GM23338 (cell line): ENCODE data around the gene MEOX1. TPM values are rescaled to one million over a fixed set of nuclear protein-coding genes. Genes with fewer than 3 reads are reported as not detected.

Experiments used
- ATAC-seq: fragments of 200-7000 bp; cut with Tn5 transposase; 3 replicates; pipeline ENCODE4 v1.9.1; 2020
- DNase-seq: peaks from one replicate; pipeline ENCODE4 v3.0.0-alpha.2; 2015; ENCODE audit warnings: low spot score
- H2AFZ ChIP-seq: fragments of 200-600 bp; sonication (generic); 2 replicates; pipeline ENCODE4 v1.8.0; 2016; ENCODE audit warnings: antibody characterized with exemption, mild to moderate bottlenecking, moderate library complexity
- H3F3A ChIP-seq: fragments of 200-600 bp; sonication (generic); replicated peaks from 2 replicates; pipeline ENCODE4 v1.8.0; 2017; ENCODE audit warnings: antibody characterized with exemption, mixed run types, low read depth
- H3K27ac ChIP-seq: fragments of 200-600 bp; sonication (generic); 2 replicates; pipeline ENCODE4 v1.6.1; 2016; ENCODE audit warnings: low read depth
- H3K27me3 ChIP-seq: fragments of 200-600 bp; sonication (generic); 2 replicates; pipeline ENCODE4 v1.8.0; 2016; ENCODE audit warnings: mild to moderate bottlenecking, mixed run types, moderate library complexity; ENCODE audit not compliant: insufficient read depth
- H3K36me3 ChIP-seq: fragments of 200-600 bp; sonication (generic); 2 replicates; pipeline ENCODE4 v1.8.0; 2016; ENCODE audit warnings: mild to moderate bottlenecking; ENCODE audit not compliant: insufficient read depth
- H3K4me1 ChIP-seq: fragments of 200-600 bp; sonication (generic); 2 replicates; pipeline ENCODE4 v1.8.0; 2016; ENCODE audit warnings: mild to moderate bottlenecking, moderate library complexity; ENCODE audit not compliant: insufficient read depth
- H3K4me2 ChIP-seq: fragments of 200-600 bp; sonication (generic); 2 replicates; pipeline ENCODE4 v1.7.1; 2017; ENCODE audit warnings: mixed run types
- H3K4me3 ChIP-seq: fragments of 200-600 bp; sonication (generic); 2 replicates; pipeline ENCODE4 v1.6.1; 2016; ENCODE audit warnings: mixed run types
- H3K79me2 ChIP-seq: fragments of 200-600 bp; sonication (generic); replicated peaks from 2 replicates; pipeline ENCODE4 v1.8.0; 2017; ENCODE audit warnings: mild to moderate bottlenecking; ENCODE audit not compliant: insufficient read depth
- H3K9me2 ChIP-seq: fragments of 200-600 bp; sonication (generic); 2 replicates; pipeline ENCODE4 v1.8.0; 2017; ENCODE audit not compliant: insufficient read depth
- H4K20me1 ChIP-seq: fragments of 200-600 bp; sonication (generic); replicated peaks from 2 replicates; pipeline ENCODE4 v1.8.0; 2017; ENCODE audit warnings: mild to moderate bottlenecking; ENCODE audit not compliant: insufficient read depth
- H3K27ac Mint-ChIP-seq: 2 replicates; pipeline ENCODE4 v1.8.0; 2020; ENCODE audit warnings: inconsistent platforms, mild to moderate bottlenecking, moderate library complexity, mixed read lengths
- H3K27me3 Mint-ChIP-seq: 3 replicates; pipeline ENCODE4 v1.8.0; 2022; ENCODE audit warnings: low read depth, mild to moderate bottlenecking, moderate library complexity, mixed read lengths, inconsistent platforms; ENCODE audit not compliant: insufficient read depth, poor library complexity
- H3K36me3 Mint-ChIP-seq: 3 replicates; pipeline ENCODE4 v1.8.0; 2021; ENCODE audit warnings: low read depth, mild to moderate bottlenecking, inconsistent platforms, moderate library complexity, mixed read lengths
- H3K4me1 Mint-ChIP-seq: 3 replicates; pipeline ENCODE4 v1.8.0; 2020; ENCODE audit warnings: mild to moderate bottlenecking, inconsistent platforms, mixed read lengths
- H3K4me3 Mint-ChIP-seq: 3 replicates; pipeline ENCODE4 v1.8.0; 2021; ENCODE audit warnings: moderate library complexity, mild to moderate bottlenecking, inconsistent platforms, mixed read lengths
- H3K9me3 Mint-ChIP-seq: 3 replicates; pipeline ENCODE4 v1.8.0; 2020; ENCODE audit warnings: moderate library complexity, mild to moderate bottlenecking, inconsistent platforms, mixed read lengths
- CREB1 ChIP-seq: fragments of 250-450 bp; sonication (Bioruptor Pico); IDR thresholded peaks from 2 replicates; pipeline ENCODE4 v1.5.0; 2020; ENCODE audit warnings: low read depth, mild to moderate bottlenecking, moderate library complexity
- EZH2 ChIP-seq: fragments of 200-600 bp; sonication (generic); IDR thresholded peaks from one replicate; pipeline ENCODE4 v1.8.0; 2017; ENCODE audit warnings: antibody characterized with exemption, mild to moderate bottlenecking, low read depth; ENCODE audit not compliant: unreplicated experiment
- EZH2phosphoT487 ChIP-seq: fragments of 200-600 bp; sonication (generic); IDR thresholded peaks from one replicate; pipeline ENCODE4 v1.8.1; 2018; ENCODE audit warnings: antibody characterized with exemption; ENCODE audit not compliant: unreplicated experiment
- JUNB ChIP-seq: IDR thresholded peaks from one replicate; pipeline ENCODE4 v1.6.1; 2016; ENCODE audit warnings: antibody characterized with exemption; ENCODE audit not compliant: unreplicated experiment
- NANOG ChIP-seq: IDR thresholded peaks from 2 replicates; pipeline ENCODE4 v1.6.1; 2016; ENCODE audit warnings: antibody characterized with exemption, borderline replicate concordance
- POLR2AphosphoS5 ChIP-seq: IDR thresholded peaks from 2 replicates; pipeline ENCODE4 v1.6.1; 2016; ENCODE audit warnings: antibody characterized with exemption, low read depth
- STAT1 ChIP-seq: IDR thresholded peaks from one replicate; pipeline ENCODE4 v1.6.1; 2016; ENCODE audit warnings: antibody characterized with exemption; ENCODE audit not compliant: unreplicated experiment
- ZNF114 ChIP-seq: fragments of 250-450 bp; sonication (Bioruptor Pico); IDR thresholded peaks from 2 replicates; pipeline ENCODE4 v1.5.0; 2020; ENCODE audit warnings: mild to moderate bottlenecking, moderate library complexity
- ZNF331 ChIP-seq: fragments of 250-450 bp; sonication (Bioruptor Pico); IDR thresholded peaks from 2 replicates; pipeline ENCODE4 v1.5.0; 2020; ENCODE audit warnings: low read depth, mild to moderate bottlenecking, moderate library complexity
- polyA plus RNA-seq: library from polyadenylated mRNA; unstranded; fragments of >200 nt; fragmentation: Nextera tagmentation; extraction: Ambion mirVana; gene quantifications from 2 replicates; pipeline ENCODE4 v1.2.1, GENCODE V29; 2016
- total RNA-seq: library from RNA; depleted of rRNA; stranded (reverse); fragments of >200 nt; shearing (Covaris generic); gene quantifications from 2 replicates; pipeline ENCODE4 v1.2.3, GENCODE V29; 2014
- TF ChIP-seq, protein P1 (sequence below): fragments of 250-450 bp; sonication (Bioruptor Pico); IDR thresholded peaks from 2 replicates; pipeline ENCODE4 v1.5.0; 2020; ENCODE audit warnings: mild to moderate bottlenecking, moderate library complexity
- TF ChIP-seq, protein P2 (sequence below): IDR thresholded peaks from 2 replicates; pipeline ENCODE4 v1.6.1; 2016; ENCODE audit warnings: antibody characterized with exemption
- TF ChIP-seq, protein P3 (sequence below), 2 experiments: fragments of 200-600 bp in 1 of 2; sonication (generic) in 1 of 2; conservative IDR thresholded peaks; 2 replicates each; pipeline versions ENCODE4 v1.5.1 to v1.6.1; 2016 to 2017; ENCODE audit warnings: antibody characterized with exemption in 2 of 2, low read depth in 2 of 2, mild to moderate bottlenecking in 2 of 2, moderate library complexity in 1 of 2
- TF ChIP-seq, protein P4 (sequence below): IDR thresholded peaks from one replicate; pipeline ENCODE4 v1.6.1; 2018; ENCODE audit warnings: antibody characterized with exemption; ENCODE audit not compliant: unreplicated experiment

Gene MEOX1
- total and polyA plus RNA-seq, 2 experiments from 2014 or later = not detected

DNA sequence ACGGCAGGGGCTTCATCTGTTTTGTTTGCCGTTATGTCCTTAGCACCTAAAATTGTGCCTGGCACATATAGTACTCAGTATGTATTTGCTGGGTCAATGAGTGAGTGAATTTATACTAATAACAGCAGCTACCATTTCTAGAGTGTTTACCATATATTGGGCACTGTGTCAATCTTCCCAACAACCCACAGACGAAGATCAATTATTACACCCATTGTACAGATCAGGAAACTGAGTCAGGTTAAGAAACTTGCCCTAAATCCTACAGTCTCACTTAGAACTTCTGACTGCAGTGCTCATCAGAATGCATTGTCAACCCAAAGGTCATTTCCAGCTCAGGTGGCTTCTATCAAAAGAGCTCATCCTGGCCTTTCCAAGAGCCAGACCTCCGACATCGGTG lies 44.5 kb upstream of the MEOX1 start:
- Mint-ChIP-seq H3K27me3 (peaks cover 9% of the 10 kb centered on the region), H3K4me3 (no peak overlapping the region), H3K36me3 (no peaks in the 10 kb centered on the region; the same call in 2 of the 3 replicates), H3K4me1 (peaks cover 17% of the 10 kb centered on the region), H3K9me3 (no peaks in the 10 kb centered on the region), H3K27ac (no peak overlapping the region)
- H3K4me1 ChIP-seq = peaks cover 10% of the 10 kb centered on the region; the same call in 1 of the 2 replicates
- H3K9me2 ChIP-seq = no peaks in the 10 kb centered on the region
- TF ChIP-seq, protein P1, sequence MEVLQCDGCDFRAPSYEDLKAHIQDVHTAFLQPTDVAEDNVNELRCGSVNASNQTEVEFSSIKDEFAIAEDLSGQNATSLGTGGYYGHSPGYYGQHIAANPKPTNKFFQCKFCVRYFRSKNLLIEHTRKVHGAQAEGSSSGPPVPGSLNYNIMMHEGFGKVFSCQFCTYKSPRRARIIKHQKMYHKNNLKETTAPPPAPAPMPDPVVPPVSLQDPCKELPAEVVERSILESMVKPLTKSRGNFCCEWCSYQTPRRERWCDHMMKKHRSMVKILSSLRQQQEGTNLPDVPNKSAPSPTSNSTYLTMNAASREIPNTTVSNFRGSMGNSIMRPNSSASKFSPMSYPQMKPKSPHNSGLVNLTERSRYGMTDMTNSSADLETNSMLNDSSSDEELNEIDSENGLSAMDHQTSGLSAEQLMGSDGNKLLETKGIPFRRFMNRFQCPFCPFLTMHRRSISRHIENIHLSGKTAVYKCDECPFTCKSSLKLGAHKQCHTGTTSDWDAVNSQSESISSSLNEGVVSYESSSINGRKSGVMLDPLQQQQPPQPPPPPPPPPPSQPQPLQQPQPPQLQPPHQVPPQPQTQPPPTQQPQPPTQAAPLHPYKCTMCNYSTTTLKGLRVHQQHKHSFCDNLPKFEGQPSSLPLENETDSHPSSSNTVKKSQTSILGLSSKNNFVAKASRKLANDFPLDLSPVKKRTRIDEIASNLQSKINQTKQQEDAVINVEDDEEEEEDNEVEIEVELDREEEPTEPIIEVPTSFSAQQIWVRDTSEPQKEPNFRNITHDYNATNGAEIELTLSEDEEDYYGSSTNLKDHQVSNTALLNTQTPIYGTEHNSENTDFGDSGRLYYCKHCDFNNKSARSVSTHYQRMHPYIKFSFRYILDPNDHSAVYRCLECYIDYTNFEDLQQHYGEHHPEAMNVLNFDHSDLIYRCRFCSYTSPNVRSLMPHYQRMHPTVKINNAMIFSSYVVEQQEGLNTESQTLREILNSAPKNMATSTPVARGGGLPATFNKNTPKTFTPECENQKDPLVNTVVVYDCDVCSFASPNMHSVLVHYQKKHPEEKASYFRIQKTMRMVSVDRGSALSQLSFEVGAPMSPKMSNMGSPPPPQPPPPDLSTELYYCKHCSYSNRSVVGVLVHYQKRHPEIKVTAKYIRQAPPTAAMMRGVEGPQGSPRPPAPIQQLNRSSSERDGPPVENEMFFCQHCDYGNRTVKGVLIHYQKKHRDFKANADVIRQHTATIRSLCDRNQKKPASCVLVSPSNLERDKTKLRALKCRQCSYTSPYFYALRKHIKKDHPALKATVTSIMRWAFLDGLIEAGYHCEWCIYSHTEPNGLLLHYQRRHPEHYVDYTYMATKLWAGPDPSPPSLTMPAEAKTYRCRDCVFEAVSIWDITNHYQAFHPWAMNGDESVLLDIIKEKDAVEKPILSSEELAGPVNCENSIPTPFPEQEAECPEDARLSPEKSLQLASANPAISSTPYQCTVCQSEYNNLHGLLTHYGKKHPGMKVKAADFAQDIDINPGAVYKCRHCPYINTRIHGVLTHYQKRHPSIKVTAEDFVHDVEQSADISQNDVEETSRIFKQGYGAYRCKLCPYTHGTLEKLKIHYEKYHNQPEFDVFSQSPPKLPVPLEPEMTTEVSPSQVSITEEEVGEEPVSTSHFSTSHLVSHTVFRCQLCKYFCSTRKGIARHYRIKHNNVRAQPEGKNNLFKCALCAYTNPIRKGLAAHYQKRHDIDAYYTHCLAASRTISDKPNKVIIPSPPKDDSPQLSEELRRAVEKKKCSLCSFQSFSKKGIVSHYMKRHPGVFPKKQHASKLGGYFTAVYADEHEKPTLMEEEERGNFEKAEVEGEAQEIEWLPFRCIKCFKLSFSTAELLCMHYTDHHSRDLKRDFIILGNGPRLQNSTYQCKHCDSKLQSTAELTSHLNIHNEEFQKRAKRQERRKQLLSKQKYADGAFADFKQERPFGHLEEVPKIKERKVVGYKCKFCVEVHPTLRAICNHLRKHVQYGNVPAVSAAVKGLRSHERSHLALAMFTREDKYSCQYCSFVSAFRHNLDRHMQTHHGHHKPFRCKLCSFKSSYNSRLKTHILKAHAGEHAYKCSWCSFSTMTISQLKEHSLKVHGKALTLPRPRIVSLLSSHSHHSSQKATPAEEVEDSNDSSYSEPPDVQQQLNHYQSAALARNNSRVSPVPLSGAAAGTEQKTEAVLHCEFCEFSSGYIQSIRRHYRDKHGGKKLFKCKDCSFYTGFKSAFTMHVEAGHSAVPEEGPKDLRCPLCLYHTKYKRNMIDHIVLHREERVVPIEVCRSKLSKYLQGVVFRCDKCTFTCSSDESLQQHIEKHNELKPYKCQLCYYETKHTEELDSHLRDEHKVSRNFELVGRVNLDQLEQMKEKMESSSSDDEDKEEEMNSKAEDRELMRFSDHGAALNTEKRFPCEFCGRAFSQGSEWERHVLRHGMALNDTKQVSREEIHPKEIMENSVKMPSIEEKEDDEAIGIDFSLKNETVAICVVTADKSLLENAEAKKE (CRISPR knock-in tag) = no peak
- TF ChIP-seq NANOG (no peak), EZH2 (no peak), JUNB (no peak), POLR2AphosphoS5 (no peak), EZH2phosphoT487 (no peak), ZNF114 (no peak), ZNF331 (CRISPR knock-in tag) (no peak), STAT1 (no peak), CREB1 (no peak)
- TF ChIP-seq, protein P2, sequence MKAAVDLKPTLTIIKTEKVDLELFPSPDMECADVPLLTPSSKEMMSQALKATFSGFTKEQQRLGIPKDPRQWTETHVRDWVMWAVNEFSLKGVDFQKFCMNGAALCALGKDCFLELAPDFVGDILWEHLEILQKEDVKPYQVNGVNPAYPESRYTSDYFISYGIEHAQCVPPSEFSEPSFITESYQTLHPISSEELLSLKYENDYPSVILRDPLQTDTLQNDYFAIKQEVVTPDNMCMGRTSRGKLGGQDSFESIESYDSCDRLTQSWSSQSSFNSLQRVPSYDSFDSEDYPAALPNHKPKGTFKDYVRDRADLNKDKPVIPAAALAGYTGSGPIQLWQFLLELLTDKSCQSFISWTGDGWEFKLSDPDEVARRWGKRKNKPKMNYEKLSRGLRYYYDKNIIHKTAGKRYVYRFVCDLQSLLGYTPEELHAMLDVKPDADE = no peak
- TF ChIP-seq, protein P3, sequence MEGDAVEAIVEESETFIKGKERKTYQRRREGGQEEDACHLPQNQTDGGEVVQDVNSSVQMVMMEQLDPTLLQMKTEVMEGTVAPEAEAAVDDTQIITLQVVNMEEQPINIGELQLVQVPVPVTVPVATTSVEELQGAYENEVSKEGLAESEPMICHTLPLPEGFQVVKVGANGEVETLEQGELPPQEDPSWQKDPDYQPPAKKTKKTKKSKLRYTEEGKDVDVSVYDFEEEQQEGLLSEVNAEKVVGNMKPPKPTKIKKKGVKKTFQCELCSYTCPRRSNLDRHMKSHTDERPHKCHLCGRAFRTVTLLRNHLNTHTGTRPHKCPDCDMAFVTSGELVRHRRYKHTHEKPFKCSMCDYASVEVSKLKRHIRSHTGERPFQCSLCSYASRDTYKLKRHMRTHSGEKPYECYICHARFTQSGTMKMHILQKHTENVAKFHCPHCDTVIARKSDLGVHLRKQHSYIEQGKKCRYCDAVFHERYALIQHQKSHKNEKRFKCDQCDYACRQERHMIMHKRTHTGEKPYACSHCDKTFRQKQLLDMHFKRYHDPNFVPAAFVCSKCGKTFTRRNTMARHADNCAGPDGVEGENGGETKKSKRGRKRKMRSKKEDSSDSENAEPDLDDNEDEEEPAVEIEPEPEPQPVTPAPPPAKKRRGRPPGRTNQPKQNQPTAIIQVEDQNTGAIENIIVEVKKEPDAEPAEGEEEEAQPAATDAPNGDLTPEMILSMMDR (conservative IDR thresholded peaks at IDR 0.05; ENCODE audit: low read depth in 2 of 2) = no peak
- TF ChIP-seq, protein P4, sequence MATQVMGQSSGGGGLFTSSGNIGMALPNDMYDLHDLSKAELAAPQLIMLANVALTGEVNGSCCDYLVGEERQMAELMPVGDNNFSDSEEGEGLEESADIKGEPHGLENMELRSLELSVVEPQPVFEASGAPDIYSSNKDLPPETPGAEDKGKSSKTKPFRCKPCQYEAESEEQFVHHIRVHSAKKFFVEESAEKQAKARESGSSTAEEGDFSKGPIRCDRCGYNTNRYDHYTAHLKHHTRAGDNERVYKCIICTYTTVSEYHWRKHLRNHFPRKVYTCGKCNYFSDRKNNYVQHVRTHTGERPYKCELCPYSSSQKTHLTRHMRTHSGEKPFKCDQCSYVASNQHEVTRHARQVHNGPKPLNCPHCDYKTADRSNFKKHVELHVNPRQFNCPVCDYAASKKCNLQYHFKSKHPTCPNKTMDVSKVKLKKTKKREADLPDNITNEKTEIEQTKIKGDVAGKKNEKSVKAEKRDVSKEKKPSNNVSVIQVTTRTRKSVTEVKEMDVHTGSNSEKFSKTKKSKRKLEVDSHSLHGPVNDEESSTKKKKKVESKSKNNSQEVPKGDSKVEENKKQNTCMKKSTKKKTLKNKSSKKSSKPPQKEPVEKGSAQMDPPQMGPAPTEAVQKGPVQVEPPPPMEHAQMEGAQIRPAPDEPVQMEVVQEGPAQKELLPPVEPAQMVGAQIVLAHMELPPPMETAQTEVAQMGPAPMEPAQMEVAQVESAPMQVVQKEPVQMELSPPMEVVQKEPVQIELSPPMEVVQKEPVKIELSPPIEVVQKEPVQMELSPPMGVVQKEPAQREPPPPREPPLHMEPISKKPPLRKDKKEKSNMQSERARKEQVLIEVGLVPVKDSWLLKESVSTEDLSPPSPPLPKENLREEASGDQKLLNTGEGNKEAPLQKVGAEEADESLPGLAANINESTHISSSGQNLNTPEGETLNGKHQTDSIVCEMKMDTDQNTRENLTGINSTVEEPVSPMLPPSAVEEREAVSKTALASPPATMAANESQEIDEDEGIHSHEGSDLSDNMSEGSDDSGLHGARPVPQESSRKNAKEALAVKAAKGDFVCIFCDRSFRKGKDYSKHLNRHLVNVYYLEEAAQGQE = no peak
- no peaks in the 10 kb centered on the region for H4K20me1 ChIP-seq
- DNase-seq = no peak
- H3K79me2 ChIP-seq = no peaks in the 10 kb centered on the region
- H3F3A ChIP-seq = no peaks in the 10 kb centered on the region
- H3K4me3 ChIP-seq = no peak overlapping the region
- H3K27ac ChIP-seq = no peak overlapping the region
- no peaks in the 10 kb centered on the region for H3K36me3 ChIP-seq
- no peak overlapping the region for H3K4me2 ChIP-seq
- ATAC-seq = no peak
- H2AFZ ChIP-seq = no peak overlapping the region
- H3K27me3 ChIP-seq = no peaks in the 10 kb centered on the region
